KG1 (cell line): ENCODE measurements around the gene SYNGR1.
"Not testable (repeated sequence)": the region's sequence is repeated elsewhere in the genome, so short reads cannot be mapped to it uniquely, and the experiment has no call there.

Experiments used
- DNase-seq: peaks from one replicate; lab custom pipeline; 2025; lab: John Stamatoyannopoulos, UW

Gene SYNGR1

DNA sequence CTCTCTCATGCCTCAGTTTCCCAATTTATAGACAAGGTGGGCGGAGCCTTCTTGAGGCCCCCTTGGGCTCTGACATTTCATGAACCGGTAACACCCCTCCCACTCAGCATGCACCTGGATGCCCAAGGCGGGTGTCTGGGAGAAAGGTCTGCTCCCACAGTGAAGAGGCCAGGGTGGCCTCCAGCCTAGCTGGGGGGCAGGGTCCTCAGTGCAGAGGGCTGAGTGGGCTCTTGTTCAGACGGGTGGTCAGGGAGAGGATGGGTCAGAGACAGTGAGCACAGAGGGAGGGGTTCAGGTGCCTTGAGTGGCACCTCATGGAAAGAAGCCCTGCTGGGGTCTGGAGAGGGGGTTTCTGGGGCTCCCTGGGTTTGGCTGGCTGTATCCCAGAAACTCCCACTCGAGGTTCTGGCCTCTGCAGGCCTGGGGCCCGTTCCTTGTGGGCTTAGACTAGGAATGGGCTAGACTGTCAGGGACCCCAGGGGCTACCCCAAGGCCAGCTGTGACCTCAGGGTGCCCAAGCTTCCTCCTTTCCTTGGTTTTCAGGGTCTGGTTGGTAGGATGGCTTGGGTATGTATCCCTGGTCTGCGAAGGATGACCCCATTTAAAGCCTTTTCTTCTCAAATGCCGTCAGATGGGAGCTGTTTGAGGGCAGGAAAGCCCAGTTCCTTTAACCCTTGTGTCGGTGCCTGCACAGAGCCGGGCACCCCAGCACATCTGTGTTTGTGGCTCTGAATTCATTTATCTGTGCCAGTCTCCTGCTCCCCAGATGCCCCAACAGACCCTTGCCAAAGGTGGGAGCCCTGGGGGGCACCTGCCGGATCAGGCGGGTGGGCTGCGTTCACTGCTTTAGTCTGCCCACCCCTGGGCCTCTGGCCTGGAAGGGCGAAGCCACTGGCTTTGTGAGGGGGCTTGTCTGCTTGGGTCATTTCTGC, 1.2 kb downstream of the SYNGR1 start:
- no peak for DNase-seq

DNA sequence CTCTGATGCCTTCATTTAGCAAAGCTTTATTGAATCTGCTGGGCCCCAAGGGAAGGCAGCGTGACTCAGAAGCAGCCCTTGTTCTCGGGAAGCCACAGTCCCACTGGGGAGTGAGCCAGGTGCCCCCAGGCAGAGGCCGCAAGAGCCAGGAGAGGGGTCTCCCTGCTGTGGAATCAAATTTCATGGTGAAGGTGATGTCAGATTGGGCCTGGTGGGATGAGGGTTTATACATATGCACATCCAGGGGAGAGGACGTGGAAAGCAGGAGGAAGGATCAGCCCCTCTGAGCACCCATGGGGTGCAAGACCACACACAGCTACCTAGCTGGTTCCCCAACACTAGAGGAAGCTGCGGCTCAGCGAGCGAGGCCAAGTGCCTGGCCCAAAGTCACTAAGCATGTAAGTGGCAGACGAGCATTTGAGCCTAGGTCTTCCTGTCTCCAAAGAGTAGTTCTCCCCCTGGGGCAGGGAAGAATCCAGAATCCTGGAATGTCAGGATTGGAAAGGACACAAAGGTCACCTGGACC, 2.0 kb downstream of the SYNGR1 start:
- no peak for DNase-seq

DNA sequence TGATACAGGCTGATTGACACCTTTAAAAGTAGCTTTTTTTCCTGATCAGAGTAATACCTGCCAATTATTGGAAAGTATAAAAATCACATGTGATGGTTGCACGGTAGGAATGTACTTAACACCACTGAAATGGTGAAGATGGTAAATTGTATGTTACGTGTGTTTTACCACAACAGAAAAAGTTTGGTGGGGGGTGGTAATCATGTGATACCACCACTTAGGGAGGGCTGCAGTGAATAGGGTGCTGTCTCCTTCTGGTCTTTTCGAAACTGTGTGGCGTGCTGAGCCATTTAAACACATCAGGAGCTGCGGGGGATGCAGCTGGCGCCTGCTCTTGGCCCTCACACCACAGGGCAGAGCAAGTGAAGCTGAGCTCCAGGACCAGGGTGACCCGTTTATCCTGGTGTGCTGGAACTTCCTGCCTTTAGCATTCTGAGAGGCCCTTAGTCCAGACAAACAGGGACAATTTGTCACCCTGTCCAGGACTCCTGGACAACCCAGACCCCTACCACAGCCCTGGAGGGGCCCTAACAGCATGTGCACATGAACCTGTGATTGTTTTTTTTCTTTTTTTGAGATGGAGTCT, 2.6 kb downstream of the SYNGR1 start:
- DNase-seq = no peak

- no peak for DNase-seq
Measured at GRCh38 chr22:39353346-39353745, 3.6 kb downstream of the SYNGR1 start.

- no peak for DNase-seq
Measured at GRCh38 chr22:39355080-39355479, 5.3 kb downstream of the SYNGR1 start.

GRCh38 chr22:39355805-39356204, 6.0 kb downstream of the SYNGR1 start:
- not testable (repeated sequence) for DNase-seq

DNA sequence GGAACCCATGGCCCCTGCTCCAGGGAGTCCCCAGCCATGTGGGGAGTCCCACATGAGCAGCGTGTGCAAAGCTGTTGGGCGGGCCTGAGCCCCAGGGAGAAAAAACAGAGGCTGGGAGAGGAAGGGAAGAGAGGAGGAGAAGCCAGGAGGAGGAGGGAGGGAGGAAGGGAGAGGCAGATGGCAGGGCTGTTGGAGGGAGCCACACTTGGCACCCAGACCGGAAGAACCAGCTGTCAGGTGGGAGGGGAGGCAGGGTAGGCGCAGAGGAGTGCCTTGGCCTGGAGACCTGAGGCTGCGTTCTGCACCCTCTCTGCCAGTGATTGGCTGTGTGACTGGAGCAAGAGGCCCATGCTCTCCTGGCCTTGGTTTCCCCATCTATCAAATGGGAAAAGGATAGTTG, 6.7 kb downstream of the SYNGR1 start:
- DNase-seq = no peak

- not testable (repeated sequence) for DNase-seq
Measured at GRCh38 chr22:39357110-39358108, 7.6 kb downstream of the SYNGR1 start.

- DNase-seq = not testable (repeated sequence)
Measured at GRCh38 chr22:39358197-39358596, 8.4 kb downstream of the SYNGR1 start.

- DNase-seq = no peak
Measured at GRCh38 chr22:39359659-39360195, 9.9 kb downstream of the SYNGR1 start.

DNA sequence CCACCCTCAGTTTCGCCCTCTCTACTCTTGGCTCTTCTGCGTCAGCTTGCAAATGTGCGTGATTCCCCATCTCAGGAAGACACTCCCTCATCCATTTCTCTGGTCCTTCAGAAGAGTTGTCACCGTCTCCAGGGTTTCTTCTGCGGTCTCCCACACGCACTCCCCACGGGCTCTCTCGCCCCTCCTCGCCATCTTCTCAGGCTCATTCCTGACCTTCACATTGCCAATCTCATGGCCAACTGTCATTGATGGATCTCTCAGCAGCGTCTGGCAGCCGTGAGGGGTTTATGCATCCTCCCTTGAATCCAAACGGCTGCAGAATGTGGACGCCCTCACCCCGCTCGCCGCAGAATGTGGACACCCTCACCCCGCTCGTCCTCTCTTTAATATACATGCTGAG, 10.5 kb downstream of the SYNGR1 start:
- DNase-seq = no peak

GRCh38 chr22:39360674-39361413, 11.1 kb downstream of the SYNGR1 start:
- DNase-seq = no peak

GRCh38 chr22:39361496-39361895, 11.7 kb downstream of the SYNGR1 start:
- no peak for DNase-seq

- no peak for DNase-seq
Measured at GRCh38 chr22:39362271-39362670, 12.5 kb downstream of the SYNGR1 start.

DNA sequence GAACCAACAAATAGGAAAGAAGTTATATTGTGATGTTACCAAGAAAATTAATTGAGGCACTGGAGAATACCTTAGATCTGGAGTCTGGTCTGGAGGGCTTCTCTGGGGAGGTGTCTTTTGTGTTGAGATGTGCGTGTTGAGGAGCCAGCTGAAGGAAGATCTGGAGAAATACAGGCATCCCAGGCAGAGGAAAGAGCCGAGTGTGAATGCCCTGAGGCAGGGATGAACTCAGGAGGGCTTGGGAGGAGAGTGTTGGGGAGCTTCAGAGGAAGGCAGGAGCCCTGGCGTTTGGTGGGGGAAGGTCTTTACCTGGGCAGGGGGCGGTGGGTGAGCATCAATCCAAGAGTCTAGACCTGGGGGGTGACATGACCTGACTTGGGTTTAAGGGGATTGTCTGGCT, 13.1 kb downstream of the SYNGR1 start:
- no peak for DNase-seq

- no peak for DNase-seq
Measured at GRCh38 chr22:39363751-39364515, 14.1 kb downstream of the SYNGR1 start.

DNA sequence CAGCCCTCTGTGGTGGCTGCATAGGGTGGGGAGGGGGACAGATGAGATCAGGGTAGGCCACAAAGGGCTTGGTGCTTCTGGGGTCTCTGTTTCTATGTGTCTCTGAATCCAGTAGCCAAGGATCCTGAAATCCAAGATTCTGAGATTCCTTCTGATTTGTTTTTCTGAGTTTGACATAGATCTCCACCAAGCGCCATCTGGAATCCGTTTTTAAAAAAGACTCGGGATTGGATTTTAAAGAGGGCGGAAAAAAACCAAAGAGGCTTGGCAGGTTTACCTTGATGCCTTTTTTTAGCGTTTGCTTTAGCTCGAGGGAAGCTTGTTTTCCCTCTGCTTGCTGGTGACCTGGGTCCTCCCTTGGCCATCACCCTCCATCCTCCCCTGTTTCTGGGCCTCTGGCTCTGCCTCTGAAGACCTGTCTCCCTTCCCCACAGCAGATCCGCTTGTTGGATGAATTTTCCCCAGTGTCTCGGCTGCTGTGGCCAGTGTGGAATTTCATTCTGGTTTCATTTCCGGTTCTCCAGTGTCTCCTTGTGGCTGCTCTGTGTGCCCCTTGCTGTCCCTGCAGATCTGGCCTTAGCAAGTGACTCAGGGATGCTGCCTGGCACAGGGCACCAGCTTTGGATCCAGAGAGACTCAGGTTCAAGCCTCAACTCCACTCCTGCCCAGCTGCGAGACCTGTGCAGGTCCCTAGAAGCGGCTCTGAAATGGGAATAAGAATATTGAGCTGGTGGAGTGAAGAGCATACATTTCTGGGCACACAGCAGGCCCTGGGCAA, 15.1 kb downstream of the SYNGR1 start:
- no peak for DNase-seq

GRCh38 chr22:39365492-39365780, 15.6 kb downstream of the SYNGR1 start:
- DNase-seq = no peak

- no peak for DNase-seq
Measured at GRCh38 chr22:39367035-39367434, 17.2 kb downstream of the SYNGR1 start.

DNA sequence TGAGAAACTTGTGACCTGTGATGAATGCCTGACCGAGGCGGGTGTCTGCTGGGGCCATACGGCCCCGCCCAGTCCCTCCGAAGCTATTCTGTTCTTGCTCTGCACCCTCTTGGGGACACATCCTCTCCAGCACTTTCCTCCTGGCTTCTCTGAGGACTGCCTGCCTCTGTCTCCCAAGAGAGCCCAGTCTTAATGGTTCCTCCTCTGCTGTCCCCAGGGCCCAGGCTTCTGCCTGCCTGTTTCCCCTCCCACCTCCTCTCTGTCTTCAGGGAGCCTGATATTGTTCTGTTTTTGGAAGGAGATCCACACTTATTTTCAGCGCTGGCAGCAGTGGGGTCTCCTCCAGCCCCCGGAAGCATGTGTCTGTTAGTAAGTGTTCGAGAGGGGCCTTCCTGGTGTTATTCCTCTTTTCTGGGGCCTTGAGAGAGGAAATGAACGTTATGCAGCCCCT, 18.7 kb downstream of the SYNGR1 start:
- no peak for DNase-seq
